Measurements from ENCODE around the gene C1orf174. TPM values are rescaled to one million over a fixed set of nuclear protein-coding genes. Genes with fewer than 3 reads are reported as not detected.

C1orf174 gene
- total and polyA plus RNA-seq, 2 of the 13 experiments (the other 11 are each of a cell fraction or from before 2014, with no cell fraction given): 21.6 to 31.4 TPM

- no peaks in the 10 kb centered on the region for H4K20me1 ChIP-seq (ENCODE audit: insufficient read depth, low read length)
- no peak overlapping the region for H3K27ac ChIP-seq (ENCODE audit: extremely low read length, insufficient read depth, low read length)
- in situ Hi-C loops (cut with HindIII; ENCODE audit: extremely low pct_ligation_motif_present, low pct_unique_long_range_greater_than_20kb): no loop called here
- H3K9me3 ChIP-seq (ENCODE audit: low read length): no peaks in the 10 kb centered on the region
- ChIA-PET POLR2A (no interaction called here), CTCF (ENCODE audit: low intra/inter-chr PET ratio, low total read pairs) (no interaction called here)
- intact Hi-C loops (cut with micrococcal nuclease; ENCODE audit: unreplicated experiment): no loop called here
- peaks cover 12% of the 10 kb centered on the region for H3K4me1 ChIP-seq (ENCODE audit: insufficient read depth, low read length)
- peaks cover 0 to 10% of the 10 kb centered on the region in 2 experiments; a peak in 2 of 5 replicates for H3K36me3 ChIP-seq (replicated peaks in 1 of 2; ENCODE audit: control insufficient read depth in 1 of 2, insufficient read depth in 2 of 2, low read length in 2 of 2)
- H3K79me2 ChIP-seq (ENCODE audit: insufficient read depth, low read length): no peaks in the 10 kb centered on the region
- no peak overlapping the region for H3K4me2 ChIP-seq (ENCODE audit: low read depth, low read length)
- H2AFZ ChIP-seq (ENCODE audit: low read length): no peak overlapping the region
- TF ChIP-seq ZNF546 (CRISPR knock-in tag; conservative IDR thresholded peaks at IDR 0.05): no peak
- 0 out of 2 replicates have a peak, but pooled peaks have one; percentile 10 for TF ChIP-seq MAFF (IDR thresholded peaks at IDR 0.05; ENCODE audit: low read depth, low read length)
- TF ChIP-seq ZNF335 (CRISPR knock-in tag; IDR thresholded peaks at IDR 0.05): no peak
- no peak for TF ChIP-seq SAFB2 (CRISPR knock-in tag; IDR thresholded peaks at IDR 0.05; ENCODE audit: borderline replicate concordance, low read depth)
- TF ChIP-seq SOX5 (CRISPR knock-in tag; IDR thresholded peaks at IDR 0.05; ENCODE audit: borderline replicate concordance): peak; percentile 9; the same call in 1 of the 2 replicates
- TF ChIP-seq ZNF737 (CRISPR knock-in tag; IDR thresholded peaks at IDR 0.05; ENCODE audit: borderline replicate concordance): no peak
- TF ChIP-seq ZNF253 (CRISPR knock-in tag; IDR thresholded peaks at IDR 0.05; ENCODE audit: borderline replicate concordance): no peak
- no peak for TF ChIP-seq ZNF124 (CRISPR knock-in tag; IDR thresholded peaks at IDR 0.05)
- TF ChIP-seq NFIB (CRISPR knock-in tag; IDR thresholded peaks at IDR 0.05; ENCODE audit: borderline replicate concordance): no peak
- TF ChIP-seq ELF4 (CRISPR knock-in tag; IDR thresholded peaks at IDR 0.05; ENCODE audit: borderline replicate concordance): no peak
- TF ChIP-seq ZIK1 (CRISPR knock-in tag; IDR thresholded peaks at IDR 0.05; ENCODE audit: borderline replicate concordance, low read depth): no peak
- no peak for TF ChIP-seq ZNF34 (CRISPR knock-in tag; IDR thresholded peaks at IDR 0.05; ENCODE audit: borderline replicate concordance)
- no peak for TF ChIP-seq RFXANK (CRISPR knock-in tag; IDR thresholded peaks at IDR 0.05)
- TF ChIP-seq MAFK (conservative IDR thresholded peaks at IDR 0.05 in 1 of 2, IDR thresholded peaks at IDR 0.05 in 1 of 2; ENCODE audit: low read length in 2 of 2): 0 out of 4 replicates have a peak, but pooled peaks of 1 of the 2 experiments have one; percentile 27
- TF ChIP-seq ZBTB38 (CRISPR knock-in tag; IDR thresholded peaks at IDR 0.05): no peak
- no peak for ATAC-seq
- H3K9ac ChIP-seq (ENCODE audit: insufficient read depth, low read depth, low read length): no peak overlapping the region
- FAIRE-seq: no peak
- no peaks in the 10 kb centered on the region for H3K27me3 ChIP-seq (ENCODE audit: control insufficient read depth in 1 of 2, insufficient read depth in 2 of 2, low read length in 2 of 2)
- no peak overlapping the region for H3K4me3 ChIP-seq (replicated peaks in 1 of 3; ENCODE audit: insufficient read depth in 1 of 3, low read depth in 2 of 3, low read length in 3 of 3)
- WGBS (ENCODE audit: low lambda C conversion rate): 83% methylated on average over 6 of the region's 6 CpGs
- no TSS peak for BruUV-seq (replicated peaks)
- no peak for DNase-seq (ENCODE audit: low spot score)
These were observed 35.2 kb downstream of the C1orf174 start for GRCh38 chr1:3864884-3865283.
